Tibial nerve (tissue), 4 donors: ENCODE data around the gene FUCA2. TPM values are rescaled to one million over a fixed set of nuclear protein-coding genes. Genes with fewer than 3 reads are reported as not detected.

Experiments
- small RNA-seq: library from RNA; depleted of rRNA; stranded (forward); fragments of <200 nt; gene quantifications from one replicate; pipeline ENCODE3, GENCODE V24; 2016
- total RNA-seq, 4 donors: library from RNA; depleted of rRNA; stranded (reverse); fragments of >200 nt; gene quantifications; one replicate each; pipeline ENCODE4 v1.1.0, GENCODE V29; 2016

The FUCA2 gene
- total RNA-seq, 4 donors from 2014 or later, result 24.9 to 49.6 (median 33.6) TPM

Small RNA genes within 50 kb of the gene (small RNA-seq; reads per million reads assigned to genes)
- not detected for gene RNA5SP221

Other genes with a start within 250 kb of the FUCA2 start
- 10 to 100 TPM in 1 of 4 donors, 1 to 10 TPM in 3; 4.1 to 12.0 (median 6.9) TPM for gene ADAT2, start 61.0 kb downstream of the FUCA2 start, total RNA-seq
- gene PEX3, start 60.9 kb downstream of the FUCA2 start, total RNA-seq, result 10 to 100 TPM in 3 of 4 donors, 1 to 10 TPM in 1; 9.0 to 20.6 (median 13.7) TPM
- 100 to 1,000 TPM in 2 of 4 donors, 10 to 100 TPM in 2; 76.2 to 110 (median 98.2) TPM for gene PHACTR2, start 166.2 kb upstream of the FUCA2 start, total RNA-seq